ENCODE results near the gene BOLA3.
"Not testable (repeated sequence)": the region's sequence is repeated elsewhere in the genome, so short reads cannot be mapped to it uniquely, and the experiment has no call there.

Gene BOLA3

DNA sequence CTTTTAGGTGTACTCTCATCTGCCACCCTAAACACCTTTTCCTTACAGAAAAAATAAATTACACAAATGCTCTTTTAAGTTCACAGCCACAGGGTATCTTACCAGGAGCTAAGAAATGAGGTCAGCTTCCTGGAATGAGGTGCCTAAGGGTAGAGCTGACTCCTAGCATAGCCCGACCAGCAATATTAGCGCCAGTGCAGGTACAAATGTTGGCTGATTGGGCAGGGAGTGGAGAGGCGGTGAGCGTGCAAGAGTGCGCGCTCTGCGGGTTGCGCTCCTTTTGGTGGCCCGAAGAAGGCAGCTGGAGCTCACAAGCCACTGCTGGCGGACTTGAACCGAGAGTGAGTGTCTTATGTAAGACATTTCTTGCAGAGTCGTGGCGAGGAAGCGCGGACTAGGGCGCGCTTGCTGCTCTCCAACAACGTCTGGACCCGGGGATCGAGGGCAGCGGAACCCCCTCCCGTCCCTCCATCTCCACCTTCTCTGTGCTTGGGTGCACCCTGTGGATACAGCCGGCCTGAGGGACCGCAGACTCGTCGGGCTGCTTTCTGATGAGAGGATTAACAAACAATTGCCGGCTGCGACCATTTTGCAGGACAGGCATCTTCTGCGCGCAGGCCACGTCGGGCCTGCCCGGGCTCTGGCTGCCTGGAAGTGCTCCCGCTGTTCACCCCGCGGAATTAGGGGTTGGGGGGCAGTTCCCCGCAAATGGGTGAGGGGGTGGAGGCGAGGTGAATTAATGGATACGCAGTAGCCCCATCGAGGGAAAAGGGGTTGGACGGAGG is 17.3 kb downstream of the BOLA3 start:
- Histone ChIP-seq H3K27ac (ENCODE audit: low read depth in 2 of 2, low read length in 2 of 2) (no peak overlapping the region), H3K36me3 (ENCODE audit: control insufficient read depth in 2 of 2, insufficient read depth in 2 of 2, low read length in 2 of 2) (peaks cover 5 to 14% of the 10 kb centered on the region in 2 donors), H3K9me3 (ENCODE audit: control insufficient read depth in 2 of 2, low read length in 2 of 2) (no peaks in the 10 kb centered on the region), H3K4me1 (ENCODE audit: control insufficient read depth in 2 of 2, insufficient read depth in 2 of 2, low read length in 2 of 2) (no peaks in the 10 kb centered on the region), H3K4me3 (ENCODE audit: low read length in 2 of 2) (no peak overlapping the region), H3K9ac (ENCODE audit: low read depth in 1 of 2, low read length in 2 of 2) (no peak overlapping the region), H3K27me3 (ENCODE audit: control insufficient read depth in 2 of 2, insufficient read depth in 2 of 2, low read length in 2 of 2) (no peaks in the 10 kb centered on the region)

GRCh38 chr2:74128206-74128605 is 19.5 kb downstream of the BOLA3 start:
- peaks cover 0 to under 1% of the 10 kb centered on the region in 2 donors for H3K36me3 ChIP-seq (ENCODE audit: control insufficient read depth in 2 of 2, insufficient read depth in 2 of 2, low read length in 2 of 2)
- H3K27me3 ChIP-seq (ENCODE audit: control insufficient read depth in 2 of 2, insufficient read depth in 2 of 2, low read length in 2 of 2), result no peaks in the 10 kb centered on the region
- H3K27ac ChIP-seq (ENCODE audit: low read depth in 2 of 2, low read length in 2 of 2), result no peak overlapping the region
- H3K4me3 ChIP-seq (ENCODE audit: low read length in 2 of 2), result no peak overlapping the region
- H3K4me1 ChIP-seq (ENCODE audit: control insufficient read depth in 2 of 2, insufficient read depth in 2 of 2, low read length in 2 of 2), result no peaks in the 10 kb centered on the region
- H3K9ac ChIP-seq (ENCODE audit: low read depth in 1 of 2, low read length in 2 of 2), result no peak overlapping the region
- H3K9me3 ChIP-seq (ENCODE audit: control insufficient read depth in 2 of 2, low read length in 2 of 2), result no peaks in the 10 kb centered on the region

DNA sequence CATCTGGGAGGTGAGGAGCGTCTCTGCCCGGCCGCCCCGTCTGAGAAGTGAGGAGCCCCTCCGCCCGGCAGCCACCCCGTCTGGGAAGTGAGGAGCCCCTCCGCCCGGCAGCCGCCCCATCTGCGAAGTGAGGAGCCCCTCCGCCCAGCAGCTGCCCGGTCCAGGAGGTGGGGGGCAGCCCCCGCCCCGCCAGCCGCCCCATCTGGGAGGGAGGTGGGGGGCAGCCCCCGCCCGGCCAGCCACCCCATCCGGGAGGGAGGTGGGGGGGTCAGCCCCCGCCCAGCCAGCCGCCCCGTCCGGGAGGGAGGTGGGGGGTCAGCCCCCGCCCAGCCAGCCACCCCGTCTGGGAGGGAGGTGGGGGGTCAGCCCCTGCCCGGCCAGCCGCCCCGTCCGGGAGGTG is 23.8 kb downstream of the BOLA3 start:
- H3K27me3 ChIP-seq (ENCODE audit: control insufficient read depth in 2 of 2, insufficient read depth in 2 of 2, low read length in 2 of 2); H3K4me1 ChIP-seq (ENCODE audit: control insufficient read depth in 2 of 2, insufficient read depth in 2 of 2, low read length in 2 of 2); H3K9me3 ChIP-seq (ENCODE audit: control insufficient read depth in 2 of 2, low read length in 2 of 2); H3K4me3 ChIP-seq (ENCODE audit: low read length in 2 of 2); H3K36me3 ChIP-seq (ENCODE audit: control insufficient read depth in 2 of 2, insufficient read depth in 2 of 2, low read length in 2 of 2); H3K9ac ChIP-seq (ENCODE audit: low read depth in 1 of 2, low read length in 2 of 2); H3K27ac ChIP-seq (ENCODE audit: low read depth in 2 of 2, low read length in 2 of 2): not testable (repeated sequence)

DNA sequence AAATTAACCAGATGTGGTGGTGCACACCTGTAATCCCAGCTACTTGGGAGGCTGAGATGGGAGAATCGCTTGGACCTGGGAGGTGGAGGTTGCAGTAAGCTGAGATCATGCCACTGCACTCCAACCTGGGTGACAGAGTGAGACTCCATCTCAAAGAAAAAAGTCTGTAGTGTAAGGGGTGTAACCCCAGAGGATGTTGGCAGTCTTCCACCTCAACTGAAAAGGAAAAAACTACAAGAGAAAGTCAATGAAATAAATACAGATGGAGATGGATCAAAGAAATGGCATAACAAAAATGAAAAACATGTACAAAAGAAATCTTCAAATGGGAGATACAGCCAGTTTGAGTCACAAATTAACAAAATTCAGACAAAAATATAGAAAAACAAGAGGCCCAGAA is 25.9 kb downstream of the BOLA3 start:
- not testable (repeated sequence) for H3K9ac ChIP-seq (ENCODE audit: low read depth in 1 of 2, low read length in 2 of 2); H3K4me1 ChIP-seq (ENCODE audit: control insufficient read depth in 2 of 2, insufficient read depth in 2 of 2, low read length in 2 of 2); H3K9me3 ChIP-seq (ENCODE audit: control insufficient read depth in 2 of 2, low read length in 2 of 2); H3K36me3 ChIP-seq (ENCODE audit: control insufficient read depth in 2 of 2, insufficient read depth in 2 of 2, low read length in 2 of 2); H3K27me3 ChIP-seq (ENCODE audit: control insufficient read depth in 2 of 2, insufficient read depth in 2 of 2, low read length in 2 of 2); H3K4me3 ChIP-seq (ENCODE audit: low read length in 2 of 2); H3K27ac ChIP-seq (ENCODE audit: low read depth in 2 of 2, low read length in 2 of 2)

- peak overlapping the region; percentile 80 to 91 for H3K4me3 ChIP-seq (ENCODE audit: low read length in 2 of 2)
- H3K9me3 ChIP-seq (ENCODE audit: control insufficient read depth in 2 of 2, low read length in 2 of 2), result peaks cover 0 to 3% of the 10 kb centered on the region in 2 donors
- no peaks in the 10 kb centered on the region for H3K4me1 ChIP-seq (ENCODE audit: control insufficient read depth in 2 of 2, insufficient read depth in 2 of 2, low read length in 2 of 2)
- H3K27me3 ChIP-seq (ENCODE audit: control insufficient read depth in 2 of 2, insufficient read depth in 2 of 2, low read length in 2 of 2), result no peaks in the 10 kb centered on the region
- H3K9ac ChIP-seq (ENCODE audit: low read depth in 1 of 2, low read length in 2 of 2), result peak overlapping the region; percentile 47 to 72
- no peaks in the 10 kb centered on the region for H3K36me3 ChIP-seq (ENCODE audit: control insufficient read depth in 2 of 2, insufficient read depth in 2 of 2, low read length in 2 of 2)
- H3K27ac ChIP-seq (ENCODE audit: low read depth in 2 of 2, low read length in 2 of 2), result peak overlapping the region; percentile 82 to 90
These were observed 27.5 kb downstream of the BOLA3 start for GRCh38 chr2:74119912-74120825.

GRCh38 chr2:74119339-74119738 is 28.4 kb downstream of the BOLA3 start:
- Histone ChIP-seq H3K4me3 (ENCODE audit: low read length in 2 of 2) (peak overlapping the region in 1 of 2 donors; percentile 80), H3K27ac (ENCODE audit: low read depth in 2 of 2, low read length in 2 of 2) (no peak overlapping the region), H3K4me1 (ENCODE audit: control insufficient read depth in 2 of 2, insufficient read depth in 2 of 2, low read length in 2 of 2) (no peaks in the 10 kb centered on the region), H3K9ac (ENCODE audit: low read depth in 1 of 2, low read length in 2 of 2) (no peak overlapping the region), H3K36me3 (ENCODE audit: control insufficient read depth in 2 of 2, insufficient read depth in 2 of 2, low read length in 2 of 2) (no peaks in the 10 kb centered on the region), H3K9me3 (ENCODE audit: control insufficient read depth in 2 of 2, low read length in 2 of 2) (peaks cover 0 to 3% of the 10 kb centered on the region in 2 donors), H3K27me3 (ENCODE audit: control insufficient read depth in 2 of 2, insufficient read depth in 2 of 2, low read length in 2 of 2) (no peaks in the 10 kb centered on the region)

GRCh38 chr2:74111380-74111779 is 36.3 kb downstream of the BOLA3 start:
- Histone ChIP-seq H3K27me3 (ENCODE audit: control insufficient read depth in 2 of 2, insufficient read depth in 2 of 2, low read length in 2 of 2) (no peaks in the 10 kb centered on the region), H3K27ac (ENCODE audit: low read depth in 2 of 2, low read length in 2 of 2) (no peak overlapping the region), H3K9me3 (ENCODE audit: control insufficient read depth in 2 of 2, low read length in 2 of 2) (no peaks in the 10 kb centered on the region), H3K4me1 (ENCODE audit: control insufficient read depth in 2 of 2, insufficient read depth in 2 of 2, low read length in 2 of 2) (no peaks in the 10 kb centered on the region), H3K9ac (ENCODE audit: low read depth in 1 of 2, low read length in 2 of 2) (no peak overlapping the region), H3K36me3 (ENCODE audit: control insufficient read depth in 2 of 2, insufficient read depth in 2 of 2, low read length in 2 of 2) (no peaks in the 10 kb centered on the region), H3K4me3 (ENCODE audit: low read length in 2 of 2) (no peak overlapping the region)

- Histone ChIP-seq H3K9me3 (ENCODE audit: control insufficient read depth in 2 of 2, low read length in 2 of 2) (no peaks in the 10 kb centered on the region), H3K9ac (ENCODE audit: low read depth in 1 of 2, low read length in 2 of 2) (no peak overlapping the region), H3K4me3 (ENCODE audit: low read length in 2 of 2) (no peak overlapping the region), H3K27ac (ENCODE audit: low read depth in 2 of 2, low read length in 2 of 2) (no peak overlapping the region), H3K27me3 (ENCODE audit: control insufficient read depth in 2 of 2, insufficient read depth in 2 of 2, low read length in 2 of 2) (no peaks in the 10 kb centered on the region), H3K4me1 (ENCODE audit: control insufficient read depth in 2 of 2, insufficient read depth in 2 of 2, low read length in 2 of 2) (no peaks in the 10 kb centered on the region), H3K36me3 (ENCODE audit: control insufficient read depth in 2 of 2, insufficient read depth in 2 of 2, low read length in 2 of 2) (no peaks in the 10 kb centered on the region)
These were observed 37.2 kb downstream of the BOLA3 start for GRCh38 chr2:74110537-74110936.

DNA sequence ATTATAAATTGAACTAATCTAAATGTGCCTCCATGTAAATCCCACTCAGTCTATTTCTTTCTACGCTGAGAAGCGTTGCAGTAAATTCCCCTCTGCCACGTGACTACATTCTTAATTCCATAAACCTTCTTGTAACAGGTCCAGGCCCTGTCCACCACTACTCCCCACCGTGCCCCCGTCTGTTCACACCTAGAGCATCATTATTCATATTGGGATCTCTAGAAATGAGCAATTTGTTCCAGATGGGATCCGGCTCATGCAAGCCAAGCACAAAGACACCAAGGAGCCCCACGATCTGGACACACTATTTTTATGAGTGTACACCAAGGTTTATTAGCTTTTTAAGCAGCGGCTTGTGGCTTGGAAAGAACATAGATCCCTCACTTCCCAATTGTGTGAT is 38.2 kb downstream of the BOLA3 start:
- Histone ChIP-seq H3K4me3 (ENCODE audit: low read length in 2 of 2) (no peak overlapping the region), H3K9ac (ENCODE audit: low read depth in 1 of 2, low read length in 2 of 2) (no peak overlapping the region), H3K36me3 (ENCODE audit: control insufficient read depth in 2 of 2, insufficient read depth in 2 of 2, low read length in 2 of 2) (peaks cover 0 to 2% of the 10 kb centered on the region in 2 donors), H3K9me3 (ENCODE audit: control insufficient read depth in 2 of 2, low read length in 2 of 2) (no peaks in the 10 kb centered on the region), H3K27ac (ENCODE audit: low read depth in 2 of 2, low read length in 2 of 2) (no peak overlapping the region), H3K4me1 (ENCODE audit: control insufficient read depth in 2 of 2, insufficient read depth in 2 of 2, low read length in 2 of 2) (no peaks in the 10 kb centered on the region), H3K27me3 (ENCODE audit: control insufficient read depth in 2 of 2, insufficient read depth in 2 of 2, low read length in 2 of 2) (no peaks in the 10 kb centered on the region)

DNA sequence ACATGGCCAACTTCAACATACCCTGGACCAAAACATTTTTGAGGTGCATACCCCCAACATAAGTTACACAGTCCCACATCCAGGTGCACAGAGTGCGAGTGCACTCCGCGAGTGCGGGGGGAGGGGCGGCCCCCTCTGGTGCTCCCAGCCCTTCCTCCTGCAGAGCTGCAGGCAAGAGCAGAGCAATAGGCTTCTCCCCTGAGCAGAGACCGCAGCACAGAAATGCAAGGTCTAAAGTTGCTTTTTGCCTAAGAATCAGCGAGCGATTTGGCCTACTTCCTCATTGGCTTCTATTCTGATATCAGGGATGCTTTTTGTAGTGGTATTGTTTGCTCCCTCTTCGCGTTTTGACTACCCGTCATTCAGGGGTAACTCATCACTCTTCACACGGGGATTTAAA is 40.6 kb downstream of the BOLA3 start:
- H3K27ac ChIP-seq (ENCODE audit: low read depth in 2 of 2, low read length in 2 of 2), result no peak overlapping the region
- H3K9me3 ChIP-seq (ENCODE audit: control insufficient read depth in 2 of 2, low read length in 2 of 2), result no peaks in the 10 kb centered on the region
- H3K27me3 ChIP-seq (ENCODE audit: control insufficient read depth in 2 of 2, insufficient read depth in 2 of 2, low read length in 2 of 2), result no peaks in the 10 kb centered on the region
- H3K9ac ChIP-seq (ENCODE audit: low read depth in 1 of 2, low read length in 2 of 2), result no peak overlapping the region
- no peaks in the 10 kb centered on the region for H3K4me1 ChIP-seq (ENCODE audit: control insufficient read depth in 2 of 2, insufficient read depth in 2 of 2, low read length in 2 of 2)
- no peak overlapping the region for H3K4me3 ChIP-seq (ENCODE audit: low read length in 2 of 2)
- peaks cover 9% of the 10 kb centered on the region in 2 donors for H3K36me3 ChIP-seq (ENCODE audit: control insufficient read depth in 2 of 2, insufficient read depth in 2 of 2, low read length in 2 of 2)

All from mucosa of rectum (tissue), 2 donors.